ENCODE results near the gene CBX4.

DNA sequence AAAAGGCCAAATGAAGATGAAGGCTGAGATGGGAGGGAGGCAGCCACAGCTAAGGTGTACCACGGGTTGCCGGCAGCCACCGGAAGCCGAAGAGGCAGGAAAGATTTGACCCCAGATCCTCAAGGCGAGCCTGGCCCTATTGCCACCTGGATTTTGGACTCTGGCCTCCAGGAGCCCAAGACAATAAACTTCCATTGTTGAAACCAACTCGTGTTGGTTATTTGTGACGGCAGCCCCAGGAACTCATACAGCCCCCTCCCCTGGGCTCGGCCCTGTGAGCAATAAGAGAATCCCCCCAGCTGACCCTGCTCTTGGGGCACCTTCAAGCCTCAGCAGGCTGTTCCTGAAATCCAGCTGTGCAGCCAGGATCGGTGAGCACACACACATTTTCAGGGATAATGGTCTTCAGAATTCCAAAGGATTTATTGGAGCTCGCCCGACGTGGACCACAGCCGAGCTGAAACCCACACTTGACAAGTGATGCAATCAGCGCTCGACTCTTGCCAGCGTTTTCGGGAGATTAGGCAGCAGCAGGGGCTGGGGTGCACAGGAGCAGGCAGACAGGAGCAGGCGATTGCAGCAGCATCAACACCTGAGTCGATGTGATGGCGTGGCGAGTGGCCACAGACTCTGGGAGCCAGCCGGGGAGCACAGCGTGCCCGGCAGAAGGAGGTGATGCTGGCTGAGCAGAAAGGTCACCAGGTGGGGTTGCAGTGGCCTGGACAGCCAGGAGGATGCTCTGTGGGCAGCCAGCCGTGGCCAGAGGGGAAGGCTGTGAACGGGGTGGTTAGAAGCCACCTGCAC, 22.4 kb upstream of the CBX4 start:
- TF ChIP-seq EZH2phosphoT487 (IDR thresholded peaks at IDR 0.05; ENCODE audit: borderline replicate concordance, low read depth), result no peak
- TF ChIP-seq SMC3 (IDR thresholded peaks at IDR 0.05; ENCODE audit: low read depth, low read length), result no peak
- no peak for TF ChIP-seq FOXM1 (IDR thresholded peaks at IDR 0.05; ENCODE audit: low read depth)
- TF ChIP-seq, protein P1, sequence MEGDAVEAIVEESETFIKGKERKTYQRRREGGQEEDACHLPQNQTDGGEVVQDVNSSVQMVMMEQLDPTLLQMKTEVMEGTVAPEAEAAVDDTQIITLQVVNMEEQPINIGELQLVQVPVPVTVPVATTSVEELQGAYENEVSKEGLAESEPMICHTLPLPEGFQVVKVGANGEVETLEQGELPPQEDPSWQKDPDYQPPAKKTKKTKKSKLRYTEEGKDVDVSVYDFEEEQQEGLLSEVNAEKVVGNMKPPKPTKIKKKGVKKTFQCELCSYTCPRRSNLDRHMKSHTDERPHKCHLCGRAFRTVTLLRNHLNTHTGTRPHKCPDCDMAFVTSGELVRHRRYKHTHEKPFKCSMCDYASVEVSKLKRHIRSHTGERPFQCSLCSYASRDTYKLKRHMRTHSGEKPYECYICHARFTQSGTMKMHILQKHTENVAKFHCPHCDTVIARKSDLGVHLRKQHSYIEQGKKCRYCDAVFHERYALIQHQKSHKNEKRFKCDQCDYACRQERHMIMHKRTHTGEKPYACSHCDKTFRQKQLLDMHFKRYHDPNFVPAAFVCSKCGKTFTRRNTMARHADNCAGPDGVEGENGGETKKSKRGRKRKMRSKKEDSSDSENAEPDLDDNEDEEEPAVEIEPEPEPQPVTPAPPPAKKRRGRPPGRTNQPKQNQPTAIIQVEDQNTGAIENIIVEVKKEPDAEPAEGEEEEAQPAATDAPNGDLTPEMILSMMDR (IDR thresholded peaks at IDR 0.05), result no peak
- no peak for TF ChIP-seq CHD2 (IDR thresholded peaks at IDR 0.05; ENCODE audit: low read length, partially characterized antibody)
- TF ChIP-seq, protein P2, sequence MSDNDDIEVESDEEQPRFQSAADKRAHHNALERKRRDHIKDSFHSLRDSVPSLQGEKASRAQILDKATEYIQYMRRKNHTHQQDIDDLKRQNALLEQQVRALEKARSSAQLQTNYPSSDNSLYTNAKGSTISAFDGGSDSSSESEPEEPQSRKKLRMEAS (IDR thresholded peaks at IDR 0.05; ENCODE audit: low read depth), result no peak
- TF ChIP-seq POLR2AphosphoS5 (IDR thresholded peaks at IDR 0.05; ENCODE audit: low read depth, low read length), result no peak
- TF ChIP-seq, protein P3, sequence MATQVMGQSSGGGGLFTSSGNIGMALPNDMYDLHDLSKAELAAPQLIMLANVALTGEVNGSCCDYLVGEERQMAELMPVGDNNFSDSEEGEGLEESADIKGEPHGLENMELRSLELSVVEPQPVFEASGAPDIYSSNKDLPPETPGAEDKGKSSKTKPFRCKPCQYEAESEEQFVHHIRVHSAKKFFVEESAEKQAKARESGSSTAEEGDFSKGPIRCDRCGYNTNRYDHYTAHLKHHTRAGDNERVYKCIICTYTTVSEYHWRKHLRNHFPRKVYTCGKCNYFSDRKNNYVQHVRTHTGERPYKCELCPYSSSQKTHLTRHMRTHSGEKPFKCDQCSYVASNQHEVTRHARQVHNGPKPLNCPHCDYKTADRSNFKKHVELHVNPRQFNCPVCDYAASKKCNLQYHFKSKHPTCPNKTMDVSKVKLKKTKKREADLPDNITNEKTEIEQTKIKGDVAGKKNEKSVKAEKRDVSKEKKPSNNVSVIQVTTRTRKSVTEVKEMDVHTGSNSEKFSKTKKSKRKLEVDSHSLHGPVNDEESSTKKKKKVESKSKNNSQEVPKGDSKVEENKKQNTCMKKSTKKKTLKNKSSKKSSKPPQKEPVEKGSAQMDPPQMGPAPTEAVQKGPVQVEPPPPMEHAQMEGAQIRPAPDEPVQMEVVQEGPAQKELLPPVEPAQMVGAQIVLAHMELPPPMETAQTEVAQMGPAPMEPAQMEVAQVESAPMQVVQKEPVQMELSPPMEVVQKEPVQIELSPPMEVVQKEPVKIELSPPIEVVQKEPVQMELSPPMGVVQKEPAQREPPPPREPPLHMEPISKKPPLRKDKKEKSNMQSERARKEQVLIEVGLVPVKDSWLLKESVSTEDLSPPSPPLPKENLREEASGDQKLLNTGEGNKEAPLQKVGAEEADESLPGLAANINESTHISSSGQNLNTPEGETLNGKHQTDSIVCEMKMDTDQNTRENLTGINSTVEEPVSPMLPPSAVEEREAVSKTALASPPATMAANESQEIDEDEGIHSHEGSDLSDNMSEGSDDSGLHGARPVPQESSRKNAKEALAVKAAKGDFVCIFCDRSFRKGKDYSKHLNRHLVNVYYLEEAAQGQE (IDR thresholded peaks at IDR 0.05; ENCODE audit: low read depth, low read length), result no peak
- no peak for TF ChIP-seq RAD21 (IDR thresholded peaks at IDR 0.05; ENCODE audit: low read length)
- no peak for TF ChIP-seq SIN3A (IDR thresholded peaks at IDR 0.05; ENCODE audit: borderline replicate concordance, low read depth, low read length)
- TF ChIP-seq EP300 (IDR thresholded peaks at IDR 0.05; ENCODE audit: borderline replicate concordance in 1 of 2, low read depth in 1 of 2, low read length in 1 of 2), result no peak
- no peak for TF ChIP-seq TCF12 (IDR thresholded peaks at IDR 0.05)
- TF ChIP-seq TAF1 (IDR thresholded peaks at IDR 0.05; ENCODE audit: borderline replicate concordance, low read depth, low read length), result no peak
- no peak for TF ChIP-seq GABPA (IDR thresholded peaks at IDR 0.05; ENCODE audit: low read depth)

All from SK-N-SH (cell line).